GM19468 (cell line): ENCODE results near the gene MAP2K5.

ENCODE experiments used
- ATAC-seq: cut with Tn5 transposase; IDR thresholded peaks from one replicate; pipeline ENCODE4 v1.9.1; 2021; ENCODE audit warnings: mild to moderate bottlenecking, moderate library complexity, moderate number of reproducible peaks; ENCODE audit not compliant: unreplicated experiment; ENCODE audit errors: extremely low read depth

Gene MAP2K5

DNA sequence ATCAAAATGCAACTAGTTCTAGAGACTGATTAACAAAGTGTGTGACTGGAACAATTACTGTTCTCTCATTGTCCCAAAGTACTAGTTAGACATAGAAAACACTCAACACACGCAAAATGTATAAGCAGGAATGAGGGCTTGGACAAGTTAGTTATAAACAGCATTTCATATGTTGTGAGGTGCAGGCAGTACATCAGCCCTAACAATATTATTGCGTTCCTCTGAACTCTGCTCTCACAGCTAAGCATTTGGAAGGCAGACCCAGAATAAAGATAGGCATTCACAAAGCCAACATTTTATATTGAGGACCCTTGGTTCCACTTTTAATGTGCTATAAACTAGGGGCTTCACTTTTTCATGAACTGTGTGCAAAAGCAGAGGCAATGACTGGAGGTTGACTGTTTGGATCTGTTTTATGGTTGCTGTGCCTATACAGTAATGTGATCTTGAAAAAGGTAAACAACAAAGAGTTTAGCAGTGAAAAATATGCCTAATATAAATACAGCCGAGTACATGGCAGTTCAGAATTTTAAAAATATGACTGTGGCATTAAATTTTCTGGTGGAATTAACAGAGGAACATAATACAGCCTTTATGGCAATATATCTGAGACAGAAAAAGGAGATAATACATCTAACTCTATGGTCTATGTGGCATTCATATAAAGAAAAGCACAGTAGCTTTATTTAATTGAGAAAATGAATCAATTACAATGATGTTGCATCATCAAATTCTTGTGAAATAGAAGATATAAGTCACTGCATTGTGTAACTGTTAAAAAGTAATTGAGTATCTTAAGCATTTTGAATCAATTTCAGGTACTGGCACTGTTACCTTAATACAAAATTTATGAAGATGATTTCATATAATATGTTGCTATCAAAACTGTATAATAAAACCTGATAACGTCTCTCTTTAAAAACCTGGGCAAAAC is 202.8 kb downstream of the MAP2K5 start:
- no peak for ATAC-seq

DNA sequence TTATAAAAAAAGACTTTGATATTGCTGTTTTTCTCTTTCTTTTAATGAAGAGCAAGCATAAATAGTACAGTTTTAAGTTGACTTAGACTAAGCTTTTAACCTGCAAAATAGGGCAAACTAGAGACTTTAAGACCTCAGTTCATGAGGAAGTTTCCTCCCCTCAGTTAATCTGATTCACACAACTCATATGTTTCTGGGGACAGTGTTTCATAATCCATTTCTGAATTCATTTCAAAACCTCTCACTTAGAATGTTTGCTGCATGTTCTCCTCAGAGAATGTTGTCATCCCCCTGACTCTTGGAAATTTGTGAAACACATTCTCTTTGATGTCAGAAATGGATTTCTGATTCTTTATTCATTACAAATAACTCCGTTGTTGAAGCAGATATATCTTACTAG is 203.5 kb downstream of the MAP2K5 start:
- no peak for ATAC-seq

DNA sequence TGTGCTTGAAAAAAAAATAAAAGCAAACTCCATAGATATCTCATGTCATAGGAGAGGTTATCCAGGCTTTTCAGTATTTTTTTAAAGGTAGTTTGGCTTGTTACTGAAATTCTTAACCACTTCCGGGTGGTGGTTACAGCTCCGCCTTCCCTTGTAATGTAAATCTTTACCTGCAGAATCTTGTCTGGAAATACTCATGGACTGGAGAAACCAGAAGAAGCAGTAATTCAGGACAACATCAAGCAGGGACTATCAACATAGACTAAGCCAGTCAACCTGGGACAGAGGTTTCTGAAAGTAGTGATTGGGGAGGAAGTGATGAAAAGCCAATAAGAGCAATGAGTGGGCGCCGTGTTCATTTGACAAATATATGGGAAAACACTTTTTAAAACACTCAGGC is 203.9 kb downstream of the MAP2K5 start:
- ATAC-seq = no peak

DNA sequence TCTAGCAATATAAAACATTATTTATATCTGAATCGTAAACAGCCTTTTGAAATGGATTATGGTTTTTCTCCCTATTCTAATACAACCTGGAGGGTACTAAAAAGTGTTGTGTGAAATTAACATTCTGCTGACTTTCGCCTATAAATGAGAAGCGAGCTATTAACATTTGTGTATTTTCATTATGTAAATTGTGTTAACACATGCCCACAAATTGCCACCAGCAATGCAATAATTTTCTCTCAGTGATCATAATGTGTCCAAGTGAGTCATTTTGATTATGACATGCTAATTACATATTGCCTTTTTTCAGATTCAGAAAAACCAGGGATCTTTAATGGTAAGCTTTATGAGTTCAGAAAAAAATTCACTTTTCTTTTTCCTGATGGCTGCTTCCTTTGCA is 205.4 kb downstream of the MAP2K5 start:
- no peak for ATAC-seq

DNA sequence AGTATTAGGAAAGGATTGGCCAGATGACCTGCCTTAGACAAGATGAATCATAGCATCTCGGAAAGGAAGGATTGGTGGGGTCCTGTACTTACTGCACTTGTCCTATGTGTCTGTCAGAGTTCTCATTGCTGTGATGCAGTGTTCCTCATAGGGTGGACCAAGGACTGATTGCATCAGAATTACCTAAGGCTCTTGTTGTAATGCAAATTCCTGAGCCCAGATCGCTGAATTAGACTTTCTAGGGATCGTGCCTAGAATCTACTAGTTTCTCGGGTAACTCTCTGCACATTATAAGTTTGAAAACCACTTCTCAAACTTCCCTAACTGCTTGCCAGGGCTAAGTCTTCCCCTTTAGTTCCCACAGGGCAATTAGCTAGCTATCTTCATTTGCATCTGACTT is 207.9 kb downstream of the MAP2K5 start:
- ATAC-seq = no peak

DNA sequence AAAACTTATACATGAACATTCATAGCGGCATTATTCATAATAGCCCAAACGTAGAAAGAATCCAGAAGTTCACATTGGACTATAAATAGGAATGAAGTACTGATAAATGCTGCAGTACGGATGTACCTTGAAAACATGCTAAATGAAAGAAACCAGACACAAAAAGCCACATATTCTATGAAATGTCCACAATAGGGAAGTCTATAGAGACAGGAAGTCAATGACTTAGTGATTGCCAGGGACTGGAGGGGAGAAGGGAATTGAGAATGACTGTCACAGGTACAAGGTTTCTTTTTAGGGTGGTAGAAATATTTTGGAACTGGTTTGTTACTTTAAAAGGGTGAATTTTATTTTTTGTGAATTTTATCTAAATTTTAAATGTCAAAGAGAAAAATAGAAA is 211.4 kb downstream of the MAP2K5 start:
- no peak for ATAC-seq

DNA sequence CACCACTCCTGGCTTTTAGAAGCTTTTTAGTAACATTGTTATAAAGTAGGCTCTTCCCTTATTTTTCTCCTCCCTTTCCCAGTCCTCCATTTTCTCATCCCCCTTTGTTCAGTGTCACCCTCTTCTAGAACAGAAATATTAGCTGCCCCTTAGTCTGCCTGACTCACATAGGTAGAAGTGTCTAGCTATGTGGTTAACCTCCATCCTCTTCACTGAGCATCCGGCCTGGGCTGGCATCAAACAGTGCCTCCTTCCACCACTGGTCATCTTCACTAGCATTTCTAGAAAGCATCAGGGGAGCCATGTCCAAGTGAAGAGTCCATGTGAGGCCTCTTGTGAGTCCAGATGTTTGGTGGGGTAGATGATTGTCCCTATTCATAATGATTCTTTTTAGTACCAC is 212.8 kb downstream of the MAP2K5 start:
- no peak for ATAC-seq

DNA sequence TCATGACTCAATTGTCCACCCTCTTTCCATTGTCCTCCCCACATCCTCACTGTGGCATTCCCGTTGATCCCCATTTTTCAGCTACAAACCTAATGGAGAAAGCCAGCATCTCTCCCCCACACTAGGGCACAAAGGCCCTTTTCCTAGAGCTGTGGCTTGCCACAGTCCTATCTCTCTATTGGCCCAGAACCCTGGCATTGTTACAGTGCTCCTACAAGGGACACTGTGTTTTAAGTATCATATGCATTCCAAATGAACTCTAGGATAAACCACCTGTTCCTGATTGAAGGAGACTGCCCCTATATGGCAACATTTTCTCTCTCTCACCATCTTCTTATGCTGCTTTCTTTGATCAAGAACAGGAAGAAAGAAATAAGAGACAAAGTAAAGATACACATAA is 213.4 kb downstream of the MAP2K5 start:
- ATAC-seq = no peak

DNA sequence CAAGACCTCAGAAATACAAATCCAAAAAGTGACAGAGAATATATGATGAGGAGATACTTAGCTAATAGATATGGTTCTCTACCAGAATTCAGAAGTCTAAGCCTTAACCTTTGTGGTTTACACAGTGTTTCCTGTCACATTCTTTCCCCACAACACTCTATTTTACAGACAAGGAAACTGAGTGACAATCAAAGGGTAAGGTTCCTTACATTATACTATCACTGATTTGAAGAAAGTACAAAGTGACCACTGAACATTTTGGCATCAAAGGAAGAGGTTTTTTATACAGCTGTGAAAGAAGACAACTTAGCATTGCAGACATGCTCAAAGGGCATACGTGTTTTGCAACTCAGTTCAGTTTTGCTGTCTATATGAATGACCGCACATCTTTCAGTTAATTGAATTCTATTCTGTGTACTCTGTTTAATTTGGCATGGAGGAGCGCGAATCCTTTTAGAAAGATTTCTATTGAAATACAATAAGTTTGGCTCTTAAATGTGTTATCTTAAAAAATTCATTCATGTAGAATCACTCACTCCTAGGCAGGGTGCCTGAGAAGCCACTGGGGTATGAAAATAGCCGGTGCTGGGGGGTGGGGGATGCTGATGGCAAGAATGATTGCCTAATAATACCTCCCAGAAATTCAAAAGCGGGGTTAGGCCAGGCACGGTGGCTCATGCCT is 216.3 kb downstream of the MAP2K5 start:
- no peak for ATAC-seq

DNA sequence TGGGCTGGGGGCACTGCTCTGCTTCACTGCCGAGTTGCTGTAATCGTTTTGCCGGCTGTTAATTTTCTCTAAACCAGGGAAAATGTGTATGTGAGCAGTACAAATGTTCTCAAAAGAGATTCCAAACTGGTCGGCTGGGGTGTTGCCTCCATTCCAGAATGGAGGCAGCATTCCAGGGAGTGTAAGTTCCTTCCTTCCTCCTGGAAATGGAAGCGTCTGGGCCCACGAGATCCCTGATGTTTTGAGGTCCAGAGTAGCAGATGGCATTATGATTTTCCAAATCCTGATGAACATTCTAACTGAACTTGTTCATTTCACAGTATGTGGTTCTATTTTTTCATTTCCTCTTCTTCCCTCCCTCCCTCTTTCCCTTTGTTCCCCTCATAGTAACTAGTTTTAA is 218.4 kb downstream of the MAP2K5 start:
- ATAC-seq = no peak

DNA sequence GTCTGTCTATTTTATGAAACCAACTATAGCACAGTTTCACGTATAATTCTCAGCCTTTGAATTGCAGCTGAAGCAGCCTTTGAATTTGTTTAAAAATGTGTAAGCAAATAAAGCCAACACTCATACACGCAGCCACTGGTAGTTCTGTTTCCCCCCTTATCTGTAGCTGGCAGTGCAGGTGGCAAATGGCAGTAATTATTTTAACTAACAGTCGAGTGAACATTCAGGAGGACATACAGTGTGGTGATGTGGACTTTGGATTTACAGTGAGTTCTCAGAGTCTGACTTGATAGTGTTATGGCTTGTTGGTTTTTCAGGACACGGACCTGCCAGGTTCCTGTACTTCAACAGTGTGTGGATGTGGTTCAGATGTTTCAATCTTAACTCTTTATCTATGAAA is 218.8 kb downstream of the MAP2K5 start:
- ATAC-seq = no peak

DNA sequence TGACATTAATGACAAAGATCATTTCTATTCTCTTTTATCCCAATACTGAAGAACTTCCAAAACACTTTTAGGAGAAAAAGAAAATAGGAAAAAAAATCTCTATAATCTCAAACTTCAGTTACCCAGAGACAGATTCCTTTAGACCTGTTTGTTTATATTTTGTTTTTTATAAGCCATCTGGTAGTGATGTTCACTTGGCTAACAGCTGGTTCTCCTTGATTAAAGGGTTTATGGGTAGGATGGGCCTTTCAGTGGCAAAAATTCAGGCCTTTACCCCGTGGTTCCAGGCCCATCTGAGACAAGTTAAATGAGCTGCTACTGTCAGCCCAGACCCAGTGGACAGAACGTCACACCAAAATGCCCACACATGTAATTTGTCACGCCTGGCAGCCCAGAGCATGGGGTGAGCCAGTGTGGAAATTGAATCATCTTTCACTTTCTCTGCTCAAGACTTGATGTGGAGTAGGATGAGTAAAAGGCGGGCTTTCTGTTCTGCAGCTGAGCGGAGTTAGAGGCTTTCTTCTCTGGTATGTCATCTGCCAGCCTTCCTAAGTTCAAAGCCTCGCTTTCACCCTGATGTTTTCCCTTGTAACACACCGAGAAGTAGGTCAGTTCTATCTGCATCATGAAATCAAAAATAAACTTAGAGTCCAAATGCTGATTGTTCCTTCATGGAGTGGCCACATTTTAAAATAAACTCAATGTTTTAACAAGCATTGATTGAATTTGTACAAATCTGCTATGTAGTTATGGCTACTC is 220.3 kb downstream of the MAP2K5 start:
- ATAC-seq = peak; percentile 31

DNA sequence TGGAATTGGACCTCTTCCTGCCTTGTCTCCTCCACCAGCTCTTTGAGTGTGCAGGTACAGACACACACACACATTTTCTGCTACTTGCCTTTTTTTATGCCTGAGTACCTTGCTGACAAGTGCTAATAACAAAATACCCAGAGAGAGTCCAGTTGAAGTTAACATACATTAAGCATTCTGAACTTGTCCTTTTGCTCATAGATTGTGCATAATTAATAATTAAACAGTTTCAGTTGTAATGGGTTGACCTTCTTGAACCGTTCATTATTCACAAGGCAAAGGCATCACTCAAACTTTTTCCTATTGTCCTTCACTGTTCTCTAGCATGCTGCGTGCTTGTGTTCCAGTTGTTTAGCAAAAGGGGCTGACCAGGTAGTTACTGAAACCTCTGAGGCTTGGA is 223.2 kb downstream of the MAP2K5 start:
- ATAC-seq = no peak

DNA sequence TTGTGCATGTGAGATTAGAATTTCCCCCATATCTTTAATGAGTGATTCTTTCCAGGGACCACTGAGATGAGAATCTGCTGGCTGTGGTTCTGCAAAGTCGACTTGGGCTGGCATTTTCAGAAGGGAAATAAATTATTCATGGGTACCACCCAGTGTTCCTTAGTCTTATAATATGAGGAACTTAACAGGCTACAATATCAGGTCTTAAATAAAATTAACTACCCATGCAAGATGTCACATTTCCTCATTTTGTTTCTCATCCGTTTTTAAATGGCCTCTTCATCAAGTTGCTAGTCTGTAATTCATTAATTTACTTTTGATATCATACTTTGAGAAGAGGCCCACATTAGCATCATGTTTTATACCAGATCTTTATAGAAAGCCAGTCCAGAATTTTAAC is 224.5 kb downstream of the MAP2K5 start:
- no peak for ATAC-seq

DNA sequence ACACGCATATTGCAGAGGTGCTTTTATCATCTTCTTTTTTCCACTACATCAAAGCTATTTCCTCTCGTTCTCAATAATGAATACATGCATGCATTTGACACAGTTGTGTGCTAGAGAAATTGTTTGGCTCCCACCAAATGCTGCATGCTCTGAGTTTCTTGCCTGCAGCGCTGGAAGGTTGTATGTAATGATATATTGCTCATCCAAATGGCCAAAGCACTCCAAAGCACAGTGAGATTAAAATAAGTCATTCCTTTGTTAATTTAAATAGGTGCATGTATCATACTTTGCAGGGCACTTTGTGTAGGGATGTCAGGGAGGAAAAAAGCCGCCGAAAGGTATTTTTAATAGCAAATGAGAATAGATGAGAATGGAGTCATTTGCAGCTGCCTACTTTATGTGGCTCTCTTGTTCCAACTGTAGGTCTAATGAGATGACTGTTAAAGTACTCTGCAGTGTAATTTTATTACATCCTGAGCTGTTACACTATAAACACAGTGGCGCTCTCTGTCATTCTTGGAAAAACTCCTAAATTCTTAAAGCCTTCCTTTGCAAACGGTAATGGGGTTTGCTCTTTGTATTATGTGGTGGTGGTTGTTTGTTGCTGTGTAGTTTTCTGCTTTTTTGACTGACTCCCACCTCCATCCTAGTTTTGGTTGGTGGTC is 225.9 kb downstream of the MAP2K5 start:
- ATAC-seq = no peak

DNA sequence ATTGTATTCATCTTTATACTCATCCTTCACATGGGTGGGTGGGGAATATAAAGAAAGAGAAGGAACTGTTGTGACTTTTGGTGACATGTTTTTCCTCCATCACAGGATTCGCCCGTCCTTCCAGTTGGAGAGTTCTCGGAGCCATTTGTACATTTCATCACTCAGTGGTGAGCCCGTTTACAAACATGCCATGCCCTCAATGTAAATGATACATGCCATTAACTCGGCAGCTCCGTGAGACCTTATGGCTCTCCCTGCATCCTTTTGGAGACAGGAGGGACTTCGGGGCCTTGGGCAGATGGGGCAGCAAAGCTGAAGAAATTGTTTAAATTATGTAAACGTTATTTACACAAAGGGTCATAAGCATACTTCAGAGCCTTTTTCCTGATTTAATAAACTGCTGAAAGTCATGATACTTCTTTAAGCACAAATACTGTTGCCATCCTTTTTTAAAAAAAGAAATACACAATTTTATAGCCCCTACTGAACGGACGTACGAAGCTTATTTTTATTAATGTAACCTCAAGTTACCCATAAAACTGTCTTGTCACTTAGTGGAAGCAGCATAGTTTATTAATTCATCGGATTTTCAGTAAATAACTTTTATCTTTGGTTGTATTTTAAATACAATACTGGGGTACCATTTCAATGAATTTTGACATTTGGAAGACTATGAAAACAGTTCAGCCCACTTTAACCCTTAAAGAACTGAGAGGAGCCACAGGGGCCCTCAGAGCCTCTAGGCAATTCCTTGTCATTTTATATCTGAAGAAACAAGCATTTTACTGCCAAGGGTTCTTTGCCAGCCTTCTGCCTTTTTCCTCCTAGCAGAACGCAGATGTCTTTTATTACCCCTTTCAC is 227.2 kb downstream of the MAP2K5 start:
- no peak for ATAC-seq

DNA sequence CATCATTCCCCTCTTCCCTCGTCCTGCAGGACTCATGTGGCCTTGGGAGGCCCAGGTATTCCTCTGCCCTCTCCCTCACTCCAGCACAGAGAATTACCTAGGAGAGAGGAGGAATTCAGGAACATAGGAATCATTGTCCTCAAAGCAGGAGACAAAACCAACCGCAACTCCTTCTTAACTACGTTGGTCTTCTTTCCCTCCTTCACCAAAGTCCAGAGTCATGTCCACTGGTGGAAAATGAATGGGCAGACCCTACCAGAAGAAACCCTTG is 227.8 kb downstream of the MAP2K5 start:
- ATAC-seq = no peak

DNA sequence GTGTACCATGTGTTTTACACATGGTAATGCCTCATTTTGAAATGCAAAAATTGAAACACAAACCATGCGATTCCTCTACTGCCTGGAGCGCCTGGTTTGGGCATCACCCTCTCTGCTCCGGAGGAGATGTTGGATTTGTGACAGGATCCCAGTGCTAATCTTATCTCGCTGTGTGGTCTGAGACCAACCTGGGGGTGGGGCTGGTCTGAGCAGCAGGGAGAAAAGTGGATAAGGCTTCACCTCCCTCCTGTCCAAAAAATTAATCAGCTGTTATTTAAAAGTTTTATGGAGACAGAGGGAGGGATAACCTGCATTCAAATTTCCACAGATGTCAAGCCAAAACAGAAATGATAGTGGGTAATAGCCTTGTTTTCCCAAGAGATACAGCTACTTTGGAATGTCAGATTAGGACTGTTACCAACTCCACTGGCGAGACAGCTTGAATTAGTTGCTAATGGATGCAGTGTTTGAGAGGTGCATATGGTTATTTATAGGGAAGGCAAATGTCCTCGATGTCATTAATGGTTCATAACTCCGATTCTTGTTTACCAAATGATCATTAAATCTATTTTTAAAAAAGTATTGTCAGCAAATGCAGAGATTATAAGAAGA is 228.8 kb downstream of the MAP2K5 start:
- no peak for ATAC-seq

DNA sequence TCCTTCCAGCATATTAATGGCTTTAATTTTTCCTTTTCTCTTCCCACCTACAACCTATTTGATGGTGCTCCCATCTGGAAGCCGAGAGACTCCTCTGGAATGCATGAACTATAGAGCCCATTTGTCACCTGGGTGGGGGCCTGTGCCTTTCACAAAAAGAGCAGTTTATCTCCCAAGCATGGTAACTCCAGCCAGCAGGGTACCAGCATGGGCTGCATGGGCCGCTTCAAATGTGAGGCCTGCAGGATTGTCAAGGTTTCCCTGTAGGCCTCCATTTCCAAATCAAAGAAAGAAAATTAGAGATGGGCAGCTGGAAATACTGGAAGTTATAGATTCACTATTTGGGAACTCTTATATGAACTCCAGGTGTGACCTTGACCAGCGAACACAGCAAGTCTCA is 232.1 kb downstream of the MAP2K5 start:
- no peak for ATAC-seq
